HG03439 (cell line): ENCODE results near the gene YRDC.
"Not testable (repeated sequence)": the region's sequence is repeated elsewhere in the genome, so short reads cannot be mapped to it uniquely, and the experiment has no call there.

ENCODE experiments used
- ATAC-seq: cut with Tn5 transposase; IDR thresholded peaks from one replicate; pipeline ENCODE4 v1.9.1; 2021; ENCODE audit warnings: mild to moderate bottlenecking, moderate library complexity; ENCODE audit not compliant: unreplicated experiment

YRDC gene

GRCh38 chr1:37776946-37777516, 31.0 kb downstream of the YRDC start:
- no peak for ATAC-seq

DNA sequence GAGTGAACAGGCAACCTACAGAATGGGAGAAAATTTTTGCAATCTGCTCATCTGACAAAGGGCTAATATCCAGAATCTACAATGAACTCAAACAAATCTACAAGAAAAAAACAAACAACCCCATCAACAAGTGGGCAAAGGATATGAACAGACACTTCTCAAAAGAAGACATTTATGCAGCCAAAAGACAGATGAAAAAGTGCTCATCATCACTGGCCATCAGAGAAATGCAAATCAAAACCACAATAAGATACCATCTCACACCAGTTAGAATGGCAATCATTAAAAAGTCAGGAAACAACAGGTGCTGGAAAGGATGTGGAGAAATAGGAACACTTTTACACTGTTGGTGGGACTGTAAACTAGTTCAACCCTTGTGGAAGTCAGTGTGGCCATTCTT, 36.6 kb downstream of the YRDC start:
- ATAC-seq = not testable (repeated sequence)

DNA sequence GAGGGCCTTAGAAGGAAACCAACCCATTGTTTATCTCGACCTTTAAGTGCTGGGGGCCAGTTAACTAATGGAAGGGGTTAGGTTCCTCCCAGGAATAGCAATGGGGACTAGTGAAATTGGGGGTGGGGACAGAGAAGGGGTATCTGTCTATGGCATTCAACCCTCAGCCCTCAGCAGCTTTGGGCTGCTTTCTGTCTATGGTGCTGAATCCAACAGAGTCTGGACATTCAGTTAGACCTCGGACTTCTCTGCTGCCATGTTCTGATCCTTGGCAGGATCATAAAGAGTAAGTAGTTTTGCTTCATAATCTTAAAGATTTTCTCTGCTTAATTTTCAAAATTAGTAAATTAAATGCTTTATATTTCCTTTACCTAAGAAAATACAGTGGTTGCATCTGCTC, 40.5 kb downstream of the YRDC start:
- ATAC-seq = no peak

GRCh38 chr1:37765916-37766664, 41.9 kb downstream of the YRDC start:
- ATAC-seq = no peak

DNA sequence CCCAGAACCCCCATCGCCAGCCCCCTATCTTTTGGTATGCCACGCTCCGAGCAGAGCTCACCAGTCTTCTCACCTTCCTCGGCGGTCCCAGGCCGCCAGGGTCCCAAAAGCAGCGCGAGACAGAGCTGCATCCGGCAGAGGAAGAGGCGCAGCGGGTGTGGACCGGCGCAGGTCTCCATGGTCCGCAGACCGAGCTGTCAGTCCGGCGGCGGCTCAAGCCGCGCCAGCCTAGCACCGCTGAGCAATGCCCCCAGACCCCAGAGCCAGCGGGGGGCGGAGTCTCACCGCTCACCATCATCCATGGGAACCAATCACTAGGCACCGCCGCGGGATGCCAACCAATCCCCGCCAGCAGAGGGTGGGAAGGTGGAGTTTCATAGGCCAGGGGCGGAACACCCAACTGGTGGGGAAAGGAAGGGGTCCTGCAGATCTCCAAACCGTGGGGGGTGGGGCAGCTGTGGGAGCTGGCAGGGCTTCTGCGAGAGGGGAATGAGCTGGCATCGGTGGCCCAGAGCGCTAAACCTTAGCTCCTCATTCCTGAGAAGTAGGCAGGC, 43.0 kb downstream of the YRDC start, which contains the start of gene EPHA10:
EPHA10 (minus strand) TSS at position 233 of the 554 bp plus-strand sequence; CDS start at position 179, 54 bp downstream.
- no peak for ATAC-seq

DNA sequence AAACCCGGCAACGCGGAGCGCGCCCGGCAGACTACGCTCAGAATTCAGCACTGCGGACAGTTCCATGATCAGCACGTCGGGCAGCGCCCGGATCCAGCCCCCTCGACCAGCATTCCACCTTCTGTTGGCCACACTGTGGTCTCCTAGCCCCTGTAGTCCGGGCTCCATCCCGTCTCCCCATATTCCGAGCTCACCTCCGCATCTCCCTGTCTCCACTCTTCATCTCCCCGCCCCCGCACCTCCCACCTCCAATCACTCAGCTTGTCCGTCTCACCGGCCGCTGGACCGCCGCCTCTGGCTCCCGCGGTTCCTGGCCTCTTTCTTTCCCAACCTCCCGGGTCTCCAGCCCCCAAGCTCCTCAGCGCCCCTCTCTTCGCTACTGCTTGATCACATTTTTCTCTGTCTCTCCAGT, 43.6 kb downstream of the YRDC start:
- ATAC-seq = no peak

DNA sequence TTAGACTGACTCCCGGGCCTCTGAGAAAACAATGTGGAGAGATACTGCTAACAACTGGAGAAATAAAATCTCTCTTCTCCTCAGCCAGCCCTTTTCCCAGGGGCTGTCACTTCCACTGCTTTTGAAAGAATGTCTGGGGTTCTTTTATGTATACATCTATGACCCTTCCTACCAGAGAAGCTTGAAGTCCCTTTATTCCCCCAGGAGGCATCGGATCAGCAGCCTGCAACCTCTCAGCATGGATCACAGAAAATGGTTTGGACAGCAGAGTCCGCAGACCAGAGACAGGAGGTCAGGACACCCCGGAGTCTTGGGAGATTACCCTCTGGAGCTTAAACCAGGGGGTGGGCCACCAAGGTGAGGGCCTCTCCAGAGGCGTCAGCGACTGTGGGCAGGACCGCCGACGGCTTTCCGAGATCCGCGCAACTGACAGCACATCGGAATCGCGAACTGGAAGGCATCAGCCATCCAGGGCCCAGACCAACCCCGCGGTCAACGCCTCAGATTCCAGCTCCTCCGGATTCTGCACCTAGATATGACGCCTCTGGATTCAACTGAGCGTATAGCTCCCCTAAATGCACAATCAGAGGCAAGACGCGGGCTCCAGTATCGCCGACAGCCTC, 44.1 kb downstream of the YRDC start:
- ATAC-seq = no peak

GRCh38 chr1:37762516-37762915, 45.5 kb downstream of the YRDC start:
- ATAC-seq = no peak

DNA sequence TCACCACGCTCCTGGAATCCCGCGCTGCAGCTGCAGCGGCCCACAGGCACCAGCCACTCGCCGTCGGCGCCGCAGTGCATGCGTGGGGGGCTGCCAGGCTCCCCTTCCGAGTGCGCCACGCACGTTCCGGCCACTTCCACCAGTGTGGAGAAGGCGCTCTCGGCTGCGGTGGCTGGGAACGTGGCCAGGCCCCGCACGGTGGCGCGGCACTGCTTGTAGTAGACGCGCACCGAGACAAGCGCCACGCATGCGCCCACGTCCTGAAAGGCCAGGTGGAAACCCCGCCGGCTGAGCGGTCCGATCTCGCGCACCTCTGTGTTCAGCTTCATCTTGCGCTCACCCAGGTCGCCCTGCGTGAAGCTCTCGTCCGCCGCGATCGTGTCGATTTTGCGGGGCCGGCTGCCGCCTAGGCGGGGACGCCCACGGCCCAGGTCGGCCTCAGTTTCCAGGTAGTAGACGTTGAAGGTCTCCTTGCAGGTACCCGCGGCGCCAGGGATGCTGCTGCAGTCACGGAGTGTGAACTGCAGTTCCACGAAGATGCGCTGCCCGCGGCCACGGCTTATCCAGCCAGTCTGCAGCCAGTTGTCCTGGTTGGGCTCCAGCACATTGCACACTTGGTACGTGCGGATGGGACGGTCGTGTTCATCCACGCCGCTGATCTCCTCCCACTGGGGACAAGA, 46.5 kb downstream of the YRDC start:
- ATAC-seq = no peak

DNA sequence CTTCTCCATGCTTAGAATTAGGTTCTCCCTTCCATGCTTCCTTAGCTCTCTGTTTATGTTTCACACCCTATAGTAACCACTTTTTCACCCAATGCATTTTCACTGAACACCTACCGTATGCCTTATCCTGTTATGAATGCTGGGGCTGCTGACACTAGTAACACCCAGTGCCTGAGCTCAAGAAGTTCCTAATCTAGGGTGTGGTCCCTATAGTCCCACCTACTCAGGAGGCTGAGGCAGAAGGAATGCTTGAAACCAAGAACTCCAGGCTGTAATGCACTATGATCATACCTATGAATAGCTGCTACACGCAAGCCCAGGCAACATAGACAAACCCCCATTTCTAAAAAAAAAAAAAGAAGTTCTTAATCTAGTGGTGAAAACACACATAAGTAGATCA, 48.6 kb downstream of the YRDC start:
- ATAC-seq = no peak

DNA sequence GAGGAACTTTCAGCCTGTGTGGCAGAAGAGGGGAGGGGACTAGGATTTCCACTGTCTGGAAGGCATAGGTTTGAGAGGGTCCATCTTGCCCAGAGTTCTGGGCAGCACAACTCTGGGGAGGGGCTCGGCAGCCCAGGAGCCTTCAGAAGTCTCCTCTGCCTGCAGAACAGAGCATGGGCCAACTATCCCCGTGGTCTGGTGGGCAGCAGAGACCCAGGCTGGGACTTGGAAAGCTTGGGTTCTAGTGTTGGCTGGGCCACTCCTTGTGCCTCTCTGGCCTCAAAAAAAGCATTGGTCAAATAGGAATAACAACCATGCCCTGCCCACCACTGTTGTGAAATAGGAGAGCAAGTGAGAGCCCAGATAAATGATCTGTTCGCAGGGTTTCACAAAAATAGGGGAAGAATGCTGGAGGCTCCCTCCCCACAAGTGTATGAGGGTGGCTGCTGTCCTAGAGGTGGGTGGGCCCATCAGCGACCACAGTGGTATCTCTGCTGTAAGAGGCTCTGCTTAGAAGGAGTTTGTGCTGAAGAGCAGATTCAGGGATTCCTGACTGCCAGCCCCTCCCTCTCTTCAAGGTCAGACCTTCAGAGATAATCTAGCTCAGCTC, 52.0 kb downstream of the YRDC start:
- ATAC-seq = no peak

DNA sequence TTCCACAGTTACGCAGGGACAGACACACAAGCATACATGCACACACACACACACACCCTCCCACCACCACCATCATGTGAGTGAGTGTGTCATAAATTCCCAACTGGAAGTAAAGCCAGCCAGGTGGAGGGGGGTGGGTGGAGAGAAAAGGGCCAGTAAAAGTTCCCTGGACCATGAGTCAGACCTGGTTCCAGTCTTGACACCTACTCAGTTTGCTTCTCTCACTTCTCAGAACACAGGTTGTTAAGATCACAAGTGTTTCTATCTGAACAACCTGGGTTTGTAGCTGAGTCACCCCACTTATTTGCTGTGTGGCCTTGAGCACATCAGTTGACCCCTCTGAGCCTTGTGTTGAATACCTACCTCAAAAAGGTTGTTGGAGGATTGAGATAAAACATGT, 52.7 kb downstream of the YRDC start:
- ATAC-seq = no peak

- no peak for ATAC-seq
Observed at GRCh38 chr1:37753473-37754321, 54.3 kb downstream of the YRDC start.
